Keratinocyte (primary cell): Measurements from ENCODE around the gene JCAD. TPM values are rescaled to one million over a fixed set of nuclear protein-coding genes. Genes with fewer than 3 reads are reported as not detected.

Experiments
- DNase-seq: peaks from one replicate; pipeline ENCODE4 v3.0.0-alpha.2; 2011; ENCODE audit warnings: low read depth, missing footprints, low spot score
- FAIRE-seq: peaks from 2 replicates; lab custom pipeline; 2011; peaks lifted over from hg19 to GRCh38; lab: Jason Lieb, UNC
- H2AFZ ChIP-seq: 2 replicates; pipeline ENCODE4 v1.6.0; 2012; ENCODE audit warnings: low read length, control low read depth, inconsistent platforms; ENCODE audit not compliant: control insufficient read depth
- H3K27ac ChIP-seq: 2 replicates; pipeline ENCODE4 v1.5.1; 2011; ENCODE audit warnings: low read length; ENCODE audit not compliant: control insufficient read depth, insufficient read depth
- H3K27me3 ChIP-seq: 3 replicates; pipeline ENCODE4 v1.6.0; 2011; ENCODE audit warnings: low read length; ENCODE audit not compliant: control insufficient read depth, insufficient read depth; ENCODE audit errors: extremely low read depth
- H3K36me3 ChIP-seq, 2 experiments: 2 replicates in 1 of 2; 3 replicates in 1 of 2; pipeline ENCODE4 v1.5.1; 2011; ENCODE audit warnings: low read length in 2 of 2, mild to moderate bottlenecking in 1 of 2; ENCODE audit not compliant: control insufficient read depth in 2 of 2, insufficient read depth in 2 of 2; ENCODE audit errors: extremely low read depth in 1 of 2
- H3K4me1 ChIP-seq: 3 replicates; pipeline ENCODE4 v1.5.1; 2011; ENCODE audit warnings: low read length; ENCODE audit not compliant: control insufficient read depth, insufficient read depth; ENCODE audit errors: extremely low read depth
- H3K4me2 ChIP-seq: 3 replicates; pipeline ENCODE4 v1.6.0; 2011; ENCODE audit warnings: low read depth, low read length; ENCODE audit not compliant: control insufficient read depth, insufficient read depth; ENCODE audit errors: extremely low read depth
- H3K4me3 ChIP-seq, 3 experiments: fragments of 200-600 bp in 1 of 3; sonication (generic) in 1 of 3; 2 replicates in 2 of 3; 3 replicates in 1 of 3; pipeline ENCODE4 v1.5.1; 2011 to 2016; ENCODE audit warnings: low read length in 3 of 3, mild to moderate bottlenecking in 3 of 3, control low read depth in 2 of 3, inconsistent platforms in 1 of 3, low read depth in 1 of 3, mixed read lengths in 1 of 3, mixed run types in 1 of 3, moderate library complexity in 1 of 3; ENCODE audit not compliant: control insufficient read depth in 2 of 3, insufficient read depth in 2 of 3; ENCODE audit errors: extremely low read depth in 1 of 3
- H3K79me2 ChIP-seq: 2 replicates; pipeline ENCODE4 v1.6.0; 2012; ENCODE audit warnings: low read length; ENCODE audit not compliant: control insufficient read depth, insufficient read depth
- H3K9ac ChIP-seq: 3 replicates; pipeline ENCODE4 v1.6.0; 2011; ENCODE audit warnings: low read length; ENCODE audit not compliant: control insufficient read depth, insufficient read depth; ENCODE audit errors: extremely low read depth
- H3K9me1 ChIP-seq: 3 replicates; pipeline ENCODE4 v1.6.0; 2011; ENCODE audit warnings: low read length; ENCODE audit not compliant: control insufficient read depth, insufficient read depth; ENCODE audit errors: extremely low read depth
- H3K9me3 ChIP-seq: 2 replicates; pipeline ENCODE4 v1.5.1; 2012; ENCODE audit warnings: low read depth, low read length; ENCODE audit not compliant: control insufficient read depth
- H4K20me1 ChIP-seq: 3 replicates; pipeline ENCODE4 v1.6.0; 2011; ENCODE audit warnings: low read length; ENCODE audit not compliant: control insufficient read depth, insufficient read depth; ENCODE audit errors: extremely low read depth
- EZH2 ChIP-seq: IDR thresholded peaks from one replicate; pipeline ENCODE4 v1.6.1; 2012; ENCODE audit warnings: inconsistent platforms, mild to moderate bottlenecking, low read length, moderate library complexity
- dilution Hi-C: fragments of 300-500 bp; cut with MboI; formaldehyde crosslinking; loops from one replicate; pipeline ENCODE4 v1.7.0; 2020; ENCODE audit warnings: low sequenced_read_pairs; ENCODE audit not compliant: extremely low pct_ligation_motif_present
- polyA plus RNA-seq, 5 experiments: library from polyadenylated mRNA; depleted of rRNA in 3 of 5; stranded (reverse) in 3 of 5; stranded (forward) in 1 of 5; unstranded in 1 of 5; fragments of >200 nt; gene quantifications; 1 replicate in 1 of 5; 2 replicates in 3 of 5; 3 replicates in 1 of 5; pipeline versions ENCODE4 v1.2.1 to v1.2.3, GENCODE V29; 2011 to 2012; ENCODE audit warnings: missing spikeins in 2 of 5, low read depth in 1 of 5, low replicate concordance in 1 of 5
- TF ChIP-seq, protein P1 (sequence below), 3 experiments: IDR thresholded peaks in 1 of 3; conservative IDR thresholded peaks in 1 of 3; optimal IDR thresholded peaks in 1 of 3; 2 replicates in 2 of 3; 3 replicates in 1 of 3; pipeline versions ENCODE3 to v1.5.1; 2011; ENCODE audit warnings: low read length in 3 of 3, mild to moderate bottlenecking in 3 of 3, moderate library complexity in 2 of 3, control low read depth in 1 of 3, inconsistent platforms in 1 of 3; ENCODE audit not compliant: insufficient read depth in 2 of 3; ENCODE audit errors: extremely low read depth in 1 of 3

Gene JCAD
- polyA plus RNA-seq, 1 donor (not counting 4 experiments of a cell fraction or from before 2014, with no cell fraction given) = 0.10 TPM

DNA sequence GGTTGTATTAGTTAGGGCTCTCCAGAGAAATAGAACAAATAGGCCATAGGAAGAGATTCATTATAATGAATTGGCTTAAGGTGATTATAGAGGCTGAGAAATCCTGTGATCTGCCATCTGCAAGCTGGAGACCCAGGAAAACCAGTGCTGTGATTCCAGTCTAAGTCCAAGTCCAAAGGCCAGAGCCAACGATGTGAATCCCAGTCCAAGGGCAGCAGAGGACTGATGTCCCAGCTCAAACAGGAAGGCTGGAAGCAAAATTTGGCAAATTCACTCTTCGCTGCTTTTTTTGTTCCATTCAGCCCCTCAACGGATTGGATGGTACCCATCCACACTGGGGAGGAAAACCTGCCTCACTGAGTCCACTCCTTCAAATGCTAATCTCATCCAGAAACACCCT is 68.0 kb downstream of the JCAD start:
- Histone ChIP-seq H4K20me1 (no peaks in the 10 kb centered on the region), H3K9me1 (no peaks in the 10 kb centered on the region), H3K4me3 (no peak overlapping the region), H3K27ac (no peak overlapping the region), H3K9me3 (no peaks in the 10 kb centered on the region), H3K27me3 (no peaks in the 10 kb centered on the region), H3K4me2 (no peak overlapping the region), H3K36me3 (no peaks in the 10 kb centered on the region), H3K9ac (no peak overlapping the region), H3K4me1 (no peaks in the 10 kb centered on the region), H3K79me2 (no peaks in the 10 kb centered on the region), H2AFZ (no peak overlapping the region)
- TF ChIP-seq, protein P1, sequence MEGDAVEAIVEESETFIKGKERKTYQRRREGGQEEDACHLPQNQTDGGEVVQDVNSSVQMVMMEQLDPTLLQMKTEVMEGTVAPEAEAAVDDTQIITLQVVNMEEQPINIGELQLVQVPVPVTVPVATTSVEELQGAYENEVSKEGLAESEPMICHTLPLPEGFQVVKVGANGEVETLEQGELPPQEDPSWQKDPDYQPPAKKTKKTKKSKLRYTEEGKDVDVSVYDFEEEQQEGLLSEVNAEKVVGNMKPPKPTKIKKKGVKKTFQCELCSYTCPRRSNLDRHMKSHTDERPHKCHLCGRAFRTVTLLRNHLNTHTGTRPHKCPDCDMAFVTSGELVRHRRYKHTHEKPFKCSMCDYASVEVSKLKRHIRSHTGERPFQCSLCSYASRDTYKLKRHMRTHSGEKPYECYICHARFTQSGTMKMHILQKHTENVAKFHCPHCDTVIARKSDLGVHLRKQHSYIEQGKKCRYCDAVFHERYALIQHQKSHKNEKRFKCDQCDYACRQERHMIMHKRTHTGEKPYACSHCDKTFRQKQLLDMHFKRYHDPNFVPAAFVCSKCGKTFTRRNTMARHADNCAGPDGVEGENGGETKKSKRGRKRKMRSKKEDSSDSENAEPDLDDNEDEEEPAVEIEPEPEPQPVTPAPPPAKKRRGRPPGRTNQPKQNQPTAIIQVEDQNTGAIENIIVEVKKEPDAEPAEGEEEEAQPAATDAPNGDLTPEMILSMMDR (optimal IDR thresholded peaks at IDR 0.05 in 1 of 3, IDR thresholded peaks at IDR 0.05 in 1 of 3, conservative IDR thresholded peaks at IDR 0.05 in 1 of 3; ENCODE audit: extremely low read depth in 1 of 3, insufficient read depth in 2 of 3, low read length in 3 of 3) = no peak
- TF ChIP-seq EZH2 = no peak
- DNase-seq (no peak), FAIRE-seq (no peak)
- dilution Hi-C loops = no loop called here

DNA sequence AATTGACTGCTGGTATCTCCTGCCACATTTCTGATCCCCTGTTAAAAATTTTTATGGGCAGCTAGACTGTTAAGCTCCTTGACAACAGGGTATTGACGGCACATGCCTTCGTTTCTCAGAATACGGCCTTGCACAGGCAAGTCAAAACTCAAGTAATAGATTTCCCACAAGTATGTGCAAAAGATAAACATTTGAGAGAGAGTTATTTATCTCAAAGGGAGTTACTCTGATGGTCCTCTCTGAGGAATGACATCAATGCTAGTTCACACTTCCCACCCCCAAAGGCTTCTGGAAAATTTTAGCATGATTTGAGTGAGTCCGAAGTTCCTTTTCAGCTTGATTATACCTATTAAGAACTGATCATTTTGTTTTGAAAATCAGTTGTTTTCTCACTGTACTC is 71.9 kb downstream of the JCAD start:
- no peak for TF ChIP-seq EZH2
- TF ChIP-seq, protein P1 (optimal IDR thresholded peaks at IDR 0.05 in 1 of 3, IDR thresholded peaks at IDR 0.05 in 1 of 3, conservative IDR thresholded peaks at IDR 0.05 in 1 of 3; ENCODE audit: extremely low read depth in 1 of 3, insufficient read depth in 2 of 3, low read length in 3 of 3) = no peak
- no peaks in the 10 kb centered on the region for H3K9me1 ChIP-seq
- no peak overlapping the region for H3K27ac ChIP-seq
- no peak for DNase-seq
- H3K36me3 ChIP-seq = no peaks in the 10 kb centered on the region
- H3K4me1 ChIP-seq = no peaks in the 10 kb centered on the region
- no peaks in the 10 kb centered on the region for H3K27me3 ChIP-seq
- no peak overlapping the region for H3K4me2 ChIP-seq
- no peak for FAIRE-seq
- dilution Hi-C loops = no loop called here
- peaks cover 8% of the 10 kb centered on the region for H3K9me3 ChIP-seq
- no peaks in the 10 kb centered on the region for H4K20me1 ChIP-seq
- H3K9ac ChIP-seq = no peak overlapping the region
- no peak overlapping the region for H3K4me3 ChIP-seq
- no peak overlapping the region for H2AFZ ChIP-seq
- H3K79me2 ChIP-seq = no peaks in the 10 kb centered on the region
